A673 (cell line): ENCODE results near the gene HBB. TPM values are rescaled to one million over a fixed set of nuclear protein-coding genes. Genes with fewer than 3 reads are reported as not detected.

Experiments used
- BruUV-seq: library from RNA; stranded (reverse); fragments of 400-500 nt; replicated peaks from 2 replicates; lab custom pipeline; 2021; lab: Mats Ljungman, UMichigan
- CTCF ChIA-PET: fragments of 300-600 bp; sonication (Branson Sonifier 250); formaldehyde crosslinking; loops from one replicate; lab custom pipeline; 2022; ENCODE audit warnings: antibody characterized with exemption; lab: Charles Lee
- POLR2A ChIA-PET: fragments of 300-600 bp; sonication (Branson Sonifier 250); formaldehyde crosslinking; loops from one replicate; lab custom pipeline; 2022; ENCODE audit warnings: antibody characterized with exemption; ENCODE audit not compliant: low non-redundant PET; lab: Charles Lee
- DNase-seq: peaks from one replicate; pipeline ENCODE4 v3.0.0-alpha.2; 2015; ENCODE audit warnings: low spot score
- H3K27ac ChIP-seq: fragments of 200-600 bp; sonication (generic); 2 replicates; pipeline ENCODE4 v1.5.1; 2016; ENCODE audit warnings: mixed run types, low read depth, mild to moderate bottlenecking, mixed read lengths, antibody characterized with exemption, low read length; ENCODE audit not compliant: poor library complexity, severe bottlenecking
- H3K27me3 ChIP-seq: fragments of 200-600 bp; sonication (generic); replicated peaks from 2 replicates; pipeline ENCODE4 v1.6.1; 2017; ENCODE audit warnings: mixed run types, low read depth, mild to moderate bottlenecking, mixed read lengths, antibody characterized with exemption, low read length; ENCODE audit not compliant: insufficient read depth, poor library complexity
- H3K36me3 ChIP-seq: fragments of 200-600 bp; sonication (generic); 2 replicates; pipeline ENCODE4 v1.6.1; 2016; ENCODE audit warnings: mixed run types, mild to moderate bottlenecking, mixed read lengths, antibody characterized with exemption, low read length; ENCODE audit not compliant: insufficient read depth, poor library complexity, severe bottlenecking
- H3K4me1 ChIP-seq: fragments of 200-600 bp; sonication (generic); 2 replicates; pipeline ENCODE4 v1.6.1; 2017; ENCODE audit warnings: mixed run types, mild to moderate bottlenecking, mixed read lengths, antibody characterized with exemption, low read length; ENCODE audit not compliant: insufficient read depth, poor library complexity, severe bottlenecking
- H3K4me3 ChIP-seq: fragments of 200-600 bp; sonication (generic); 2 replicates; pipeline ENCODE4 v1.5.1; 2016; ENCODE audit warnings: low read depth, mixed run types, mild to moderate bottlenecking, mixed read lengths, low read length; ENCODE audit not compliant: poor library complexity, severe bottlenecking
- H3K9me3 ChIP-seq: fragments of 200-600 bp; sonication (generic); 2 replicates; pipeline ENCODE4 v1.6.1; 2016; ENCODE audit warnings: mixed run types, low read depth, mild to moderate bottlenecking, mixed read lengths, antibody characterized with exemption, low read length; ENCODE audit not compliant: poor library complexity, severe bottlenecking
- EZH2 ChIP-seq: fragments of 200-600 bp; sonication (generic); IDR thresholded peaks from 2 replicates; pipeline ENCODE4 v1.6.1; 2017; ENCODE audit warnings: borderline replicate concordance, low read depth, mild to moderate bottlenecking, mixed read lengths, antibody characterized with exemption, low read length; ENCODE audit not compliant: poor library complexity, severe bottlenecking
- intact Hi-C: fragments of 100-400 bp; cut with micrococcal nuclease; formaldehyde crosslinking; loops from one replicate; pipeline ENCODE4 v1.10.0; 2022; ENCODE audit not compliant: unreplicated experiment
- total RNA-seq: library from RNA; stranded (reverse); gene quantifications from 2 replicates; pipeline ENCODE4 v1.2.3, GENCODE V29; 2021
- TF ChIP-seq, protein P1 (sequence below): fragments of 300-800, 200-600 bp; sonication (generic); conservative IDR thresholded peaks from 2 replicates; pipeline ENCODE4 v1.5.1; 2017; ENCODE audit warnings: low read depth, mild to moderate bottlenecking, antibody characterized with exemption, low read length, moderate library complexity, mixed read lengths

HBB gene
- total RNA-seq, 1 experiment from 2014 or later, result not detected

DNA sequence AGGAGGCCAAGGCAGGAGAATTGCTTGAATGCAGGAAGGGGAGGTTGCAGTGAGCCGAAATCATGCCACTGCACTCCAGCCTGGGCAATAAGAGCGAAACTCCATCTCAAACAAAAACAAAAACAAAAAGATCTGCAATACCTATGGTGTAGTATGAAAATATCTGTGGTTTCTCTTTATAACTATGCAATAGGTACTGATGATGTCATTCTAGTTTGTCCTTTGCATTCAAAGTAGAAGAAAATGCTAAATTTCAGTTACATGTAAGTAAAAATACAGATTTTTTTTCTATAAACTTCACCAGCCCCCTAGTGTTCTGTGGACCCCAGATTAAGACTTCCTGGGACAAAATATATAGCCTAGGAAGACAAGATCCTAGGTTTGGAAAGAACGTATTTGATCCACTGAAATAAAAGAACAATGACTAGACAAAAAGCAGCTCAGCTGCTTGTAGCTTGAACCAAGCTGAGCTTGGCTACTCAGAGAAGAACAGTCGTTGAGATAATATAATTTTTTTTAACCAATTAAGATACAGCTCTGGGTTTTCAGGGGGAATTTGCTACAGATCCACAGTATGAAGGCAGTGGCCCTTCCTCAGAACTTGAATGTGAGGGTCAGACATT, 45.6 kb upstream of the HBB start:
- DNase-seq, result no peak
- H3K36me3 ChIP-seq, result no peaks in the 10 kb centered on the region
- no TSS peak for BruUV-seq
- H3K9me3 ChIP-seq, result no peaks in the 10 kb centered on the region
- CTCF ChIA-PET, result no interaction called here
- POLR2A ChIA-PET, result no interaction called here
- intact Hi-C loops, result no loop called here
- TF ChIP-seq, protein P1, sequence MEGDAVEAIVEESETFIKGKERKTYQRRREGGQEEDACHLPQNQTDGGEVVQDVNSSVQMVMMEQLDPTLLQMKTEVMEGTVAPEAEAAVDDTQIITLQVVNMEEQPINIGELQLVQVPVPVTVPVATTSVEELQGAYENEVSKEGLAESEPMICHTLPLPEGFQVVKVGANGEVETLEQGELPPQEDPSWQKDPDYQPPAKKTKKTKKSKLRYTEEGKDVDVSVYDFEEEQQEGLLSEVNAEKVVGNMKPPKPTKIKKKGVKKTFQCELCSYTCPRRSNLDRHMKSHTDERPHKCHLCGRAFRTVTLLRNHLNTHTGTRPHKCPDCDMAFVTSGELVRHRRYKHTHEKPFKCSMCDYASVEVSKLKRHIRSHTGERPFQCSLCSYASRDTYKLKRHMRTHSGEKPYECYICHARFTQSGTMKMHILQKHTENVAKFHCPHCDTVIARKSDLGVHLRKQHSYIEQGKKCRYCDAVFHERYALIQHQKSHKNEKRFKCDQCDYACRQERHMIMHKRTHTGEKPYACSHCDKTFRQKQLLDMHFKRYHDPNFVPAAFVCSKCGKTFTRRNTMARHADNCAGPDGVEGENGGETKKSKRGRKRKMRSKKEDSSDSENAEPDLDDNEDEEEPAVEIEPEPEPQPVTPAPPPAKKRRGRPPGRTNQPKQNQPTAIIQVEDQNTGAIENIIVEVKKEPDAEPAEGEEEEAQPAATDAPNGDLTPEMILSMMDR, result no peak
- no peak for TF ChIP-seq EZH2
- H3K4me1 ChIP-seq, result no peaks in the 10 kb centered on the region
- no peaks in the 10 kb centered on the region for H3K27me3 ChIP-seq
- H3K27ac ChIP-seq, result no peak overlapping the region
- no peak overlapping the region for H3K4me3 ChIP-seq

DNA sequence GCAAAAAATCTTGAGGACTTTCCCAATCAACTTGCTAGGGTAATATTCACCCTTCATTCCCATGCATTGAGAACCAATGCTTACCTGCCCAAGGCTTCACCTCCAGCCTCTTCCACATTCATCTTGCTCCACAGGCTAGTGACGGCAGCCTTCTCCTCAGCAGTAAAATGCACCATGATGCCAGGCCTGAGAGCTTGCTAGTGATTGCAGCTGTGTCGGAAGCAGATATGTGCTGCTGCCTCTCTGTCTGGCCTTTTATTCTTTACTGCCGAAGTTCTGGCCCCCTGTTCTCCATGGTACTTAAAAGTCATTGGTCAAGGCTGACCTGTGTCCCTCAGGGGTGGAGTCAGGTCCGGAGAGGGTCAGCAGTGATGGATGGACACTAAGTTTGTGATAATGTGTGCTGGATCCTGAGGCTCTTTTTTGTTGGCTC, 42.9 kb upstream of the HBB start, which contains the start of gene HBE1:
Gene HBE1 (minus strand): TSS at position 231 of the 433 bp plus-strand sequence. CDS start 55 bp downstream, at position 176.
- Histone ChIP-seq H3K27ac (no peak within 1 kb of the TSS), H3K9me3 (no peaks in the 10 kb centered on the region), H3K4me3 (no peak within 1 kb of the TSS), H3K4me1 (no peaks in the 10 kb centered on the region), H3K36me3 (no peaks in the 10 kb centered on the region), H3K27me3 (no peaks in the 10 kb centered on the region)
- BruUV-seq, result no TSS peak
- ChIA-PET POLR2A (no interaction called here), CTCF (no interaction called here)
- TF ChIP-seq EZH2, result no peak
- TF ChIP-seq, protein P1, result no peak
- DNase-seq, result no peak
- intact Hi-C loops, result no loop called here

DNA sequence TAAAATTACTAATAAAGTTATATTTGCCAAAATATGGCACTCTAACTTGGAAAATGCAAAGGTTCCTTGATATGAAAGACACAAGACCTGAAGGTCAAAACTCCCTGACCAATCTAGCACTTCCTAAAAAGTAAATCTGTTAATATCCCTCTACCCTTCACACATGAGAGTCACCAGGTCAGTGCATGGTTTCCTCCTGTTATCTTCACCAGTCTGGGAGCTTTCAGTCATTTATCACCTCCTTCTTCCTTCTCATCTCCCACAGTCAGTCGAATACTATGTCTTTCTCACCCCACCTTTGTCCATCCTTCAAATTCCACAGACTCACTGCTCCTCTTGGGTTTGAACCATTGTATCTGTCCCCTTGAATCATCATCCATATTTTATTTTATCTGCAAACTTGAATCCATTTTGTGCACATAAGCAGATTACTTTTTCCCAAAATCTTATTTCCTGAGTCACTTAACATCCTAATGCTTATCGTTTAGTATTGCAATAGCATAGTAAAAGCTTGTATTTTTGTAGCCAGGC, 40.2 kb upstream of the HBB start:
- POLR2A ChIA-PET, result no interaction called here
- no peaks in the 10 kb centered on the region for H3K9me3 ChIP-seq
- no peaks in the 10 kb centered on the region for H3K4me1 ChIP-seq
- H3K36me3 ChIP-seq, result no peaks in the 10 kb centered on the region
- TF ChIP-seq, protein P1, result no peak
- TF ChIP-seq EZH2, result no peak
- H3K4me3 ChIP-seq, result no peak overlapping the region
- H3K27ac ChIP-seq, result no peak overlapping the region
- no peaks in the 10 kb centered on the region for H3K27me3 ChIP-seq
- intact Hi-C loops, result no loop called here
- BruUV-seq, result no TSS peak
- CTCF ChIA-PET, result no interaction called here
- no peak for DNase-seq
